GM23338 (cell line): Measurements from ENCODE around the gene KIAA0232. TPM values are rescaled to one million over a fixed set of nuclear protein-coding genes. Genes with fewer than 3 reads are reported as not detected.

Experiments
- ATAC-seq: fragments of 200-7000 bp; cut with Tn5 transposase; 3 replicates; pipeline ENCODE4 v1.9.1; 2020
- DNase-seq: peaks from one replicate; pipeline ENCODE4 v3.0.0-alpha.2; 2015; ENCODE audit warnings: low spot score
- H2AFZ ChIP-seq: fragments of 200-600 bp; sonication (generic); 2 replicates; pipeline ENCODE4 v1.8.0; 2016; ENCODE audit warnings: antibody characterized with exemption, mild to moderate bottlenecking, moderate library complexity
- H3F3A ChIP-seq: fragments of 200-600 bp; sonication (generic); replicated peaks from 2 replicates; pipeline ENCODE4 v1.8.0; 2017; ENCODE audit warnings: antibody characterized with exemption, mixed run types, low read depth
- H3K27ac ChIP-seq: fragments of 200-600 bp; sonication (generic); 2 replicates; pipeline ENCODE4 v1.6.1; 2016; ENCODE audit warnings: low read depth
- H3K27me3 ChIP-seq: fragments of 200-600 bp; sonication (generic); 2 replicates; pipeline ENCODE4 v1.8.0; 2016; ENCODE audit warnings: mild to moderate bottlenecking, mixed run types, moderate library complexity; ENCODE audit not compliant: insufficient read depth
- H3K36me3 ChIP-seq: fragments of 200-600 bp; sonication (generic); 2 replicates; pipeline ENCODE4 v1.8.0; 2016; ENCODE audit warnings: mild to moderate bottlenecking; ENCODE audit not compliant: insufficient read depth
- H3K4me1 ChIP-seq: fragments of 200-600 bp; sonication (generic); 2 replicates; pipeline ENCODE4 v1.8.0; 2016; ENCODE audit warnings: mild to moderate bottlenecking, moderate library complexity; ENCODE audit not compliant: insufficient read depth
- H3K4me2 ChIP-seq: fragments of 200-600 bp; sonication (generic); 2 replicates; pipeline ENCODE4 v1.7.1; 2017; ENCODE audit warnings: mixed run types
- H3K4me3 ChIP-seq: fragments of 200-600 bp; sonication (generic); 2 replicates; pipeline ENCODE4 v1.6.1; 2016; ENCODE audit warnings: mixed run types
- H3K79me2 ChIP-seq: fragments of 200-600 bp; sonication (generic); replicated peaks from 2 replicates; pipeline ENCODE4 v1.8.0; 2017; ENCODE audit warnings: mild to moderate bottlenecking; ENCODE audit not compliant: insufficient read depth
- H3K9me2 ChIP-seq: fragments of 200-600 bp; sonication (generic); 2 replicates; pipeline ENCODE4 v1.8.0; 2017; ENCODE audit not compliant: insufficient read depth
- H4K20me1 ChIP-seq: fragments of 200-600 bp; sonication (generic); replicated peaks from 2 replicates; pipeline ENCODE4 v1.8.0; 2017; ENCODE audit warnings: mild to moderate bottlenecking; ENCODE audit not compliant: insufficient read depth
- H3K27ac Mint-ChIP-seq: 2 replicates; pipeline ENCODE4 v1.8.0; 2020; ENCODE audit warnings: inconsistent platforms, mild to moderate bottlenecking, moderate library complexity, mixed read lengths
- H3K27me3 Mint-ChIP-seq: 3 replicates; pipeline ENCODE4 v1.8.0; 2022; ENCODE audit warnings: low read depth, mild to moderate bottlenecking, moderate library complexity, mixed read lengths, inconsistent platforms; ENCODE audit not compliant: insufficient read depth, poor library complexity
- H3K36me3 Mint-ChIP-seq: 3 replicates; pipeline ENCODE4 v1.8.0; 2021; ENCODE audit warnings: low read depth, mild to moderate bottlenecking, inconsistent platforms, moderate library complexity, mixed read lengths
- H3K4me1 Mint-ChIP-seq: 3 replicates; pipeline ENCODE4 v1.8.0; 2020; ENCODE audit warnings: mild to moderate bottlenecking, inconsistent platforms, mixed read lengths
- H3K4me3 Mint-ChIP-seq: 3 replicates; pipeline ENCODE4 v1.8.0; 2021; ENCODE audit warnings: moderate library complexity, mild to moderate bottlenecking, inconsistent platforms, mixed read lengths
- H3K9me3 Mint-ChIP-seq: 3 replicates; pipeline ENCODE4 v1.8.0; 2020; ENCODE audit warnings: moderate library complexity, mild to moderate bottlenecking, inconsistent platforms, mixed read lengths
- CREB1 ChIP-seq: fragments of 250-450 bp; sonication (Bioruptor Pico); IDR thresholded peaks from 2 replicates; pipeline ENCODE4 v1.5.0; 2020; ENCODE audit warnings: low read depth, mild to moderate bottlenecking, moderate library complexity
- EZH2phosphoT487 ChIP-seq: fragments of 200-600 bp; sonication (generic); IDR thresholded peaks from one replicate; pipeline ENCODE4 v1.8.1; 2018; ENCODE audit warnings: antibody characterized with exemption; ENCODE audit not compliant: unreplicated experiment
- JUNB ChIP-seq: IDR thresholded peaks from one replicate; pipeline ENCODE4 v1.6.1; 2016; ENCODE audit warnings: antibody characterized with exemption; ENCODE audit not compliant: unreplicated experiment
- POLR2AphosphoS5 ChIP-seq: IDR thresholded peaks from 2 replicates; pipeline ENCODE4 v1.6.1; 2016; ENCODE audit warnings: antibody characterized with exemption, low read depth
- STAT1 ChIP-seq: IDR thresholded peaks from one replicate; pipeline ENCODE4 v1.6.1; 2016; ENCODE audit warnings: antibody characterized with exemption; ENCODE audit not compliant: unreplicated experiment
- ZNF331 ChIP-seq: fragments of 250-450 bp; sonication (Bioruptor Pico); IDR thresholded peaks from 2 replicates; pipeline ENCODE4 v1.5.0; 2020; ENCODE audit warnings: low read depth, mild to moderate bottlenecking, moderate library complexity
- ZNF462 ChIP-seq: fragments of 250-450 bp; sonication (Bioruptor Pico); IDR thresholded peaks from 2 replicates; pipeline ENCODE4 v1.5.0; 2020; ENCODE audit warnings: mild to moderate bottlenecking, moderate library complexity
- polyA plus RNA-seq: library from polyadenylated mRNA; unstranded; fragments of >200 nt; fragmentation: Nextera tagmentation; extraction: Ambion mirVana; gene quantifications from 2 replicates; pipeline ENCODE4 v1.2.1, GENCODE V29; 2016
- total RNA-seq: library from RNA; depleted of rRNA; stranded (reverse); fragments of >200 nt; shearing (Covaris generic); gene quantifications from 2 replicates; pipeline ENCODE4 v1.2.3, GENCODE V29; 2014
- TF ChIP-seq, protein P1 (sequence below): IDR thresholded peaks from 2 replicates; pipeline ENCODE4 v1.6.1; 2016; ENCODE audit warnings: antibody characterized with exemption
- TF ChIP-seq, protein P2 (sequence below): IDR thresholded peaks from one replicate; pipeline ENCODE4 v1.6.1; 2018; ENCODE audit warnings: antibody characterized with exemption; ENCODE audit not compliant: unreplicated experiment

KIAA0232 gene
- total and polyA plus RNA-seq, 2 experiments from 2014 or later, result 14.3 to 34.9 TPM

- Histone ChIP-seq H3F3A (no peaks in the 10 kb centered on the region), H3K9me2 (no peaks in the 10 kb centered on the region), H3K4me1 (peaks cover 53% of the 10 kb centered on the region), H3K4me3 (no peak overlapping the region), H3K4me2 (peak overlapping the region; percentile 8), H4K20me1 (peaks cover 15% of the 10 kb centered on the region; the same call in 1 of the 2 replicates), H3K27ac (no peak overlapping the region), H3K79me2 (peaks cover 34% of the 10 kb centered on the region), H2AFZ (no peak overlapping the region), H3K27me3 (no peaks in the 10 kb centered on the region), H3K36me3 (no peaks in the 10 kb centered on the region)
- Mint-ChIP-seq H3K4me3 (no peak overlapping the region), H3K9me3 (peaks cover 12% of the 10 kb centered on the region; the same call in 1 of the 3 replicates), H3K4me1 (peaks cover 58% of the 10 kb centered on the region), H3K36me3 (peaks cover 55% of the 10 kb centered on the region), H3K27ac (peak overlapping the region; percentile 11; the same call in 1 of the 2 replicates), H3K27me3 (peaks cover 8% of the 10 kb centered on the region)
- TF ChIP-seq, protein P1, sequence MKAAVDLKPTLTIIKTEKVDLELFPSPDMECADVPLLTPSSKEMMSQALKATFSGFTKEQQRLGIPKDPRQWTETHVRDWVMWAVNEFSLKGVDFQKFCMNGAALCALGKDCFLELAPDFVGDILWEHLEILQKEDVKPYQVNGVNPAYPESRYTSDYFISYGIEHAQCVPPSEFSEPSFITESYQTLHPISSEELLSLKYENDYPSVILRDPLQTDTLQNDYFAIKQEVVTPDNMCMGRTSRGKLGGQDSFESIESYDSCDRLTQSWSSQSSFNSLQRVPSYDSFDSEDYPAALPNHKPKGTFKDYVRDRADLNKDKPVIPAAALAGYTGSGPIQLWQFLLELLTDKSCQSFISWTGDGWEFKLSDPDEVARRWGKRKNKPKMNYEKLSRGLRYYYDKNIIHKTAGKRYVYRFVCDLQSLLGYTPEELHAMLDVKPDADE, result no peak
- no peak for TF ChIP-seq STAT1
- TF ChIP-seq EZH2phosphoT487, result no peak
- TF ChIP-seq, protein P2, sequence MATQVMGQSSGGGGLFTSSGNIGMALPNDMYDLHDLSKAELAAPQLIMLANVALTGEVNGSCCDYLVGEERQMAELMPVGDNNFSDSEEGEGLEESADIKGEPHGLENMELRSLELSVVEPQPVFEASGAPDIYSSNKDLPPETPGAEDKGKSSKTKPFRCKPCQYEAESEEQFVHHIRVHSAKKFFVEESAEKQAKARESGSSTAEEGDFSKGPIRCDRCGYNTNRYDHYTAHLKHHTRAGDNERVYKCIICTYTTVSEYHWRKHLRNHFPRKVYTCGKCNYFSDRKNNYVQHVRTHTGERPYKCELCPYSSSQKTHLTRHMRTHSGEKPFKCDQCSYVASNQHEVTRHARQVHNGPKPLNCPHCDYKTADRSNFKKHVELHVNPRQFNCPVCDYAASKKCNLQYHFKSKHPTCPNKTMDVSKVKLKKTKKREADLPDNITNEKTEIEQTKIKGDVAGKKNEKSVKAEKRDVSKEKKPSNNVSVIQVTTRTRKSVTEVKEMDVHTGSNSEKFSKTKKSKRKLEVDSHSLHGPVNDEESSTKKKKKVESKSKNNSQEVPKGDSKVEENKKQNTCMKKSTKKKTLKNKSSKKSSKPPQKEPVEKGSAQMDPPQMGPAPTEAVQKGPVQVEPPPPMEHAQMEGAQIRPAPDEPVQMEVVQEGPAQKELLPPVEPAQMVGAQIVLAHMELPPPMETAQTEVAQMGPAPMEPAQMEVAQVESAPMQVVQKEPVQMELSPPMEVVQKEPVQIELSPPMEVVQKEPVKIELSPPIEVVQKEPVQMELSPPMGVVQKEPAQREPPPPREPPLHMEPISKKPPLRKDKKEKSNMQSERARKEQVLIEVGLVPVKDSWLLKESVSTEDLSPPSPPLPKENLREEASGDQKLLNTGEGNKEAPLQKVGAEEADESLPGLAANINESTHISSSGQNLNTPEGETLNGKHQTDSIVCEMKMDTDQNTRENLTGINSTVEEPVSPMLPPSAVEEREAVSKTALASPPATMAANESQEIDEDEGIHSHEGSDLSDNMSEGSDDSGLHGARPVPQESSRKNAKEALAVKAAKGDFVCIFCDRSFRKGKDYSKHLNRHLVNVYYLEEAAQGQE, result no peak
- TF ChIP-seq ZNF331, result no peak
- no peak for TF ChIP-seq ZNF462
- TF ChIP-seq CREB1, result no peak
- no peak for TF ChIP-seq POLR2AphosphoS5
- no peak for TF ChIP-seq JUNB
- DNase-seq (no peak), ATAC-seq (peak; percentile 69)
Observed at GRCh38 chr4:6848717-6849305, 66.3 kb downstream of the KIAA0232 start.
